WI38 (cell line): ENCODE results near the gene BPIFB1.

Experiments
- H3K4me3 ChIP-seq: 2 replicates; pipeline ENCODE4 v1.5.1; 2011; ENCODE audit warnings: low read depth, mild to moderate bottlenecking, control low read depth, low read length
- TF ChIP-seq, protein P1 (sequence below): IDR thresholded peaks from 2 replicates; pipeline ENCODE4 v1.5.1; 2012; ENCODE audit warnings: low read depth, mild to moderate bottlenecking, control low read depth, low read length

BPIFB1 gene

DNA sequence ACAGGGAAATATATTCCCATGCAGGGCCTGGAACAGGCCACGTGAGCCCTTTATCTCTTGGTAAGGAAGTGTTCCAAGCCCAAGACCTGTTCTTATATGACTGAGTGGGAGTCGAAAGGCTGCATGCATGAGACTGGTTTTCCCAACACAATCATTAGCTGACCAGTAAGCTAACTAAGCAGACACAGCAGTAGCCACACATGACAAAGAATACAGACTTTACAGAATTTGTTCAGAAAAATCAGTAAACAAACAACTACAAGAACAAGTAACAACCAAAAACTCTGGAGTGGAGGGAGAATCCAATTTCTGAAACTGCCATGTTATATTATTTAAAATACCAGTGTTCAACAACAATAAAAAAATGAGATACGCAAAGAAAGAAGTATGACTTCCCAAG, 30.6 kb upstream of the BPIFB1 start:
- TF ChIP-seq, protein P1, sequence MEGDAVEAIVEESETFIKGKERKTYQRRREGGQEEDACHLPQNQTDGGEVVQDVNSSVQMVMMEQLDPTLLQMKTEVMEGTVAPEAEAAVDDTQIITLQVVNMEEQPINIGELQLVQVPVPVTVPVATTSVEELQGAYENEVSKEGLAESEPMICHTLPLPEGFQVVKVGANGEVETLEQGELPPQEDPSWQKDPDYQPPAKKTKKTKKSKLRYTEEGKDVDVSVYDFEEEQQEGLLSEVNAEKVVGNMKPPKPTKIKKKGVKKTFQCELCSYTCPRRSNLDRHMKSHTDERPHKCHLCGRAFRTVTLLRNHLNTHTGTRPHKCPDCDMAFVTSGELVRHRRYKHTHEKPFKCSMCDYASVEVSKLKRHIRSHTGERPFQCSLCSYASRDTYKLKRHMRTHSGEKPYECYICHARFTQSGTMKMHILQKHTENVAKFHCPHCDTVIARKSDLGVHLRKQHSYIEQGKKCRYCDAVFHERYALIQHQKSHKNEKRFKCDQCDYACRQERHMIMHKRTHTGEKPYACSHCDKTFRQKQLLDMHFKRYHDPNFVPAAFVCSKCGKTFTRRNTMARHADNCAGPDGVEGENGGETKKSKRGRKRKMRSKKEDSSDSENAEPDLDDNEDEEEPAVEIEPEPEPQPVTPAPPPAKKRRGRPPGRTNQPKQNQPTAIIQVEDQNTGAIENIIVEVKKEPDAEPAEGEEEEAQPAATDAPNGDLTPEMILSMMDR: no peak
- H3K4me3 ChIP-seq: no peak overlapping the region

DNA sequence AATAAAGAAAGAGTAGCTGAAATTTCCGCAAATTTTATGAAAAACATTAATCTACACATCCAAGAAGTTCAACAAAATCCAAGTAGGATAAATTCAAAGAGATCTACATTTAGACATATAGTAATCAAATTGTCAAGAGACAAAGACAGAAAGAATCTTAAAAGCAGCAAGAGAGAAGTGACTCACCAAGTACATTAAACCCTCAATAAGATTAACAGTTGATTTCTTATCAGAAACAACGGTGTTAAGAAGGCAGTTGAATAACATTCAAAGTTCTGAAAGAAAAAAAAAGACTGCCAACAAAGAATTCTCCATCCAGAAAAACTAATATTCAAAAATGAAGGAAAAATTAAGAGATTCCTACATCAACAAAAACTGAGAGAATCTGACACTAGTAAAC, 28.0 kb upstream of the BPIFB1 start:
- TF ChIP-seq, protein P1: no peak

DNA sequence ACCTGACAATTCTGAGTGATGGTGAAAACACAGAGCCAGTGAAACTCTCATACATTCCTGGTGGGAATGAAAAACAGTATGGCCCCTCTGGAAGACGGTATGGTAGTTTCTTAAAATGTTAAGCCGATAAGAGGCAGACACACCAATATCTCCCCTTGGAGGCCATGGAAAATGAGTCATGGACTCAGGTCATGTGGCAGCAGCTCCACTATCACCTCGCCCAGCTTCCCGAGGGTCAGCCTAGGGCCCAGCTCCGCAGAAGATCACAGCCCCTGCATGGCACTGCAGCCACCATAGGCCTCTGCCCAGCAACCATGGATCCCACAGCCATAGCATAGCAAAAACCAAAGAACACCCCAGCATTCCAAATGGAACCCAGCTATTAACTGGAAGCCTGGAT, 25.8 kb upstream of the BPIFB1 start:
- no peak overlapping the region for H3K4me3 ChIP-seq
- TF ChIP-seq, protein P1: no peak

More for the DNA sequence above, 28.0 kb upstream of the BPIFB1 start:
- no peak overlapping the region for H3K4me3 ChIP-seq

DNA sequence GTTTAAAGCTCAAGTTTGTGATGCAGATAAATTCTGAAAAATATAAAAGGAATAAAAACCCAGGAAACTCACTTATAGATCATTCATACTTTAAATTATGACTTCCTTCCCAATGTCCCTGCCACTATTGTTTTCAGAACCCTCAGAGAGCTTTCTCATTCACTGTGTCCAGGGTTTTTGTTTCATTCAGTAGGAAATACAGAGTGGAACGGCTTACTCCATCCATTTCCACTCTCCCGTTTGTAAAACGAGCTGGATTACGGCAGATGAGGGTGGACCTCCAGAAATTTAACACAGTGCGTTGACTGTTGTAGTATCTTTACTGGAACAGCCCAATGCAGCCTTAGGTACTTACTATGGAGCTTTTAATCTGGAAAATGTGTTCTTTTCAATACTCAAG, 23.6 kb upstream of the BPIFB1 start:
- no peak overlapping the region for H3K4me3 ChIP-seq
- TF ChIP-seq, protein P1: no peak

DNA sequence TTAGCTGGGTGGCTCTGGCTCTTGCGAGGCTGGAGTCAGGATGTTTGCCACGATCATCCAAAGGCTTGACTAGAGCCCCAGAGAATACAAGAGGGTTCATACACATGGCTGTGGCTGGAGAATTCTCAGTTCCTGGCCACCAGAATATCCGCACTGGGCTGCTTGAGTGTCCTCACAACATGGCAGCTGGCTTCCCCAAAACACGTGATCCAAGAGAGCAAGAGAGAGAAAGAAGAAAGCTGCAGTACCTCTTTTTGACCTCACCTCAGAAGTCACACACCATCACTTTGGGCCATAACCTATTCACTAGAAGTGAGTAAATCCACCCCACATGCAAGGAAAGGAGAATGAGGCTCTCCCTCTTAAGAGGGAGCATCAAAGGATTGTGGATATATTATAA, 21.5 kb upstream of the BPIFB1 start:
- H3K4me3 ChIP-seq: no peak overlapping the region
- TF ChIP-seq, protein P1: no peak

DNA sequence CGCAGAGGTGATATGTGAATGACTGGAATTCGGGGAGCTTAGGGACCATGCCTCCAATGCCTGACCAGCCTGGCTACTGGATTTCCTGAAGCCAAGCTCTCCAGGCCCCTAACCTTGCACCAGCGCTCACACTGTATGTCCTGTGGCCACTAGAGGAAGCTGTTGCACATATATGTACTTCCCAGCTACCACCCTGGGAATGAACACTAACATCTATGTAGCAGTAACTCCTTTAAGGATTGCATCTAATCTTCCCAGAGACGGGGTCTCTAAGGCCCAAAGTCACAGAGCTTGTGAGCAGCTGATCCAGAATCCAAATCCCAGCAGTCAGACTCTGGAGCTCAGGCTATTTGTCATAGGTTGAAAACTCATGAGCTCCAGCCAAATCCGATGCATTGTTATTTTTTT, 20.4 kb upstream of the BPIFB1 start:
- TF ChIP-seq, protein P1: peak; percentile 59
- H3K4me3 ChIP-seq: no peak overlapping the region

DNA sequence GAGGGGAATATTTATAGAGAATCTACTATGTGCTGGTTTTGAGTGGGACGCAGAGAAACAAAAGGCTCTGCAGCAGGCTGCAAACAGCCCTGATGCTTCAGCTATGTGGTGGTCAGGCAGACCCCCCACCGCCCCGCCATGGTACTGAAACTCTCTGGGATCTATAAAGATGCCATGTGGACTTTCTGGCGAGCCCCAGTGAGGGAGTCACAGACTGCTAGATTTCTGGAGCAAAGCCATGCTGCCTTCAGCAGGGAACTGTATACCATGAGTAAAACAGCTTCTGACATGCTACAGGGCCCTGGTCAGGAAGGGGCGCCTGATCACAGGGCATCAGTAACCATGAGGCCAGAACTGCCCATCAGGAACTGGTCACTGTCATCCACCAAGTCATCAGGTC, 19.2 kb upstream of the BPIFB1 start:
- TF ChIP-seq, protein P1: no peak

More for the DNA sequence above, 19.2 kb upstream of the BPIFB1 start:
- no peak overlapping the region for H3K4me3 ChIP-seq
